ENCODE data around the gene SBF2.

SBF2 gene

GRCh38 chr11:10302744-10303557, 8.9 kb upstream of the SBF2 start:
- in situ Hi-C loops (cut with HindIII; ENCODE audit: low sequenced_read_pairs): loop anchor here (5.0 kb wide), 2 partner anchors 81 to 556 kb away; no protein-coding TSS in a partner anchor

- in situ Hi-C loops (cut with HindIII; ENCODE audit: low sequenced_read_pairs): loop anchor here (5.0 kb wide), 2 partner anchors 80 to 555 kb away; no protein-coding TSS in a partner anchor
Observed at GRCh38 chr11:10302359-10302743, 8.3 kb upstream of the SBF2 start.

- in situ Hi-C loops (cut with HindIII; ENCODE audit: low sequenced_read_pairs): loop anchor here (5.0 kb wide), 2 partner anchors 80 to 555 kb away; no protein-coding TSS in a partner anchor
Observed at GRCh38 chr11:10301656-10302358, 7.8 kb upstream of the SBF2 start.

GRCh38 chr11:10298342-10298741, 4.3 kb upstream of the SBF2 start:
- in situ Hi-C loops (cut with HindIII; ENCODE audit: low sequenced_read_pairs): no loop called here

GRCh38 chr11:10295064-10295901, 1.3 kb upstream of the SBF2 start:
- in situ Hi-C loops (cut with HindIII; ENCODE audit: low sequenced_read_pairs): no loop called here

GRCh38 chr11:10294290-10294953, 403 bp upstream of the SBF2 start:
- in situ Hi-C loops (cut with HindIII; ENCODE audit: low sequenced_read_pairs): no loop called here

GRCh38 chr11:10291801-10292638, 2.0 kb downstream of the SBF2 start:
- in situ Hi-C loops (cut with HindIII; ENCODE audit: low sequenced_read_pairs): no loop called here

- in situ Hi-C loops (cut with HindIII; ENCODE audit: low sequenced_read_pairs): no loop called here
Observed at GRCh38 chr11:10289765-10290380, 4.1 kb downstream of the SBF2 start.

GRCh38 chr11:10288881-10289764, 4.9 kb downstream of the SBF2 start:
- in situ Hi-C loops (cut with HindIII; ENCODE audit: low sequenced_read_pairs): no loop called here

GRCh38 chr11:10287766-10288715, 6.0 kb downstream of the SBF2 start:
- in situ Hi-C loops (cut with HindIII; ENCODE audit: low sequenced_read_pairs): no loop called here

GRCh38 chr11:10287140-10287539, 6.9 kb downstream of the SBF2 start:
- in situ Hi-C loops (cut with HindIII; ENCODE audit: low sequenced_read_pairs): no loop called here

- in situ Hi-C loops (cut with HindIII; ENCODE audit: low sequenced_read_pairs): no loop called here
Observed at GRCh38 chr11:10285148-10285802, 8.7 kb downstream of the SBF2 start.

GRCh38 chr11:10283991-10284390, 10.0 kb downstream of the SBF2 start:
- in situ Hi-C loops (cut with HindIII; ENCODE audit: low sequenced_read_pairs): no loop called here

- in situ Hi-C loops (cut with HindIII; ENCODE audit: low sequenced_read_pairs): no loop called here
Observed at GRCh38 chr11:10282117-10282516, 11.9 kb downstream of the SBF2 start.

- in situ Hi-C loops (cut with HindIII; ENCODE audit: low sequenced_read_pairs): no loop called here
Observed at GRCh38 chr11:10275714-10276113, 18.3 kb downstream of the SBF2 start.

- in situ Hi-C loops (cut with HindIII; ENCODE audit: low sequenced_read_pairs): no loop called here
Observed at GRCh38 chr11:10274726-10275125, 19.3 kb downstream of the SBF2 start.

GRCh38 chr11:10273738-10274137, 20.3 kb downstream of the SBF2 start:
- in situ Hi-C loops (cut with HindIII; ENCODE audit: low sequenced_read_pairs): no loop called here

Measured in endothelial cell of hepatic sinusoid (primary cell).